HCT116 (cell line): ENCODE data around the gene TMEM143. TPM values are rescaled to one million over a fixed set of nuclear protein-coding genes. Genes with fewer than 3 reads are reported as not detected.

Experiments
- ATAC-seq: fragments of 200-7000 bp; cut with Tn5 transposase; 2 replicates; pipeline ENCODE4 v1.9.1; 2020; ENCODE audit warnings: mild to moderate bottlenecking, moderate library complexity
- BruUV-seq: library from RNA; stranded (reverse); fragments of 400-500 nt; replicated peaks from 2 replicates; lab custom pipeline; 2021; lab: Mats Ljungman, UMichigan
- CTCF ChIA-PET: fragments of 300-600 bp; sonication (Branson Sonifier 250); formaldehyde crosslinking; loops from one replicate; lab custom pipeline; 2021; ENCODE audit warnings: antibody characterized with exemption; lab: Charles Lee
- POLR2A ChIA-PET: fragments of 300-600, 350-600 bp; sonication (Branson Sonifier 250); formaldehyde crosslinking; loops from one replicate; lab custom pipeline; 2021; ENCODE audit warnings: antibody characterized with exemption; lab: Charles Lee
- RAD21 ChIA-PET, 2 experiments: fragments of 300-600 bp; sonication (Branson Sonifier 250); formaldehyde crosslinking; loops; one replicate each; lab custom pipeline; 2023; ENCODE audit warnings: low total read pairs in 2 of 2; ENCODE audit not compliant: uncharacterized antibody in 2 of 2, unreplicated experiment in 2 of 2, low non-redundant PET in 1 of 2; lab: Charles Lee
- DNase-seq: peaks from one replicate; pipeline ENCODE4 v3.0.0-alpha.2; 2010; ENCODE audit warnings: low read depth, low spot score
- H2AFZ ChIP-seq: fragments of 200-600 bp; shearing (Covaris generic), sonication (generic); 2 replicates; pipeline ENCODE4 v1.6.1; 2017; ENCODE audit warnings: low read depth, mixed run types, mixed read lengths, antibody characterized with exemption, low read length; ENCODE audit not compliant: poor library complexity, severe bottlenecking
- H3K27ac ChIP-seq: 2 replicates; pipeline ENCODE4 v1.5.1; 2012; ENCODE audit warnings: low read depth, low read length
- H3K27me3 ChIP-seq: fragments of 200-600 bp; sonication (generic); 2 replicates; pipeline ENCODE4 v1.6.1; 2016; ENCODE audit warnings: mixed run types, low read length, mixed read lengths; ENCODE audit not compliant: insufficient read depth
- H3K36me3 ChIP-seq, 2 experiments: fragments of 200-500 bp in 1 of 2; fragments of 200-600 bp in 1 of 2; sonication (Bioruptor generic) in 1 of 2; sonication (generic) in 1 of 2; 2 replicates each; pipeline versions ENCODE4 v1.5.1 to v1.6.1; 2014 to 2016; ENCODE audit warnings: low read length in 2 of 2, inconsistent platforms in 1 of 2, mixed read lengths in 1 of 2, mixed run types in 1 of 2; ENCODE audit not compliant: insufficient read depth in 2 of 2, control insufficient read depth in 1 of 2
- H3K4me1 ChIP-seq, 2 experiments: fragments of 200-600 bp in 1 of 2; sonication (generic) in 1 of 2; 2 replicates each; pipeline versions ENCODE4 v1.5.1 to v1.6.1; 2012 to 2017; ENCODE audit warnings: low read length in 2 of 2, inconsistent platforms in 1 of 2, mild to moderate bottlenecking in 1 of 2, mixed read lengths in 1 of 2, mixed run types in 1 of 2, moderate library complexity in 1 of 2; ENCODE audit not compliant: insufficient read depth in 2 of 2, control insufficient read depth in 1 of 2
- H3K4me2 ChIP-seq: fragments of 200-600 bp; sonication (generic); 2 replicates; pipeline ENCODE4 v1.6.1; 2017; ENCODE audit warnings: mixed run types, low read length, mixed read lengths
- H3K4me3 ChIP-seq, 2 experiments: fragments of 200-600 bp in 1 of 2; sonication (generic) in 1 of 2; replicated peaks in 1 of 2; 2 replicates each; pipeline ENCODE4 v1.5.1; 2011 to 2016; ENCODE audit warnings: low read length in 2 of 2, control low read depth in 1 of 2, low read depth in 1 of 2, mild to moderate bottlenecking in 1 of 2, mixed read lengths in 1 of 2, mixed run types in 1 of 2
- H3K79me2 ChIP-seq: fragments of 200-600 bp; sonication (generic); 2 replicates; pipeline ENCODE4 v1.6.1; 2017; ENCODE audit warnings: mild to moderate bottlenecking, mixed run types, low read length, moderate library complexity, mixed read lengths; ENCODE audit not compliant: insufficient read depth
- H3K9ac ChIP-seq: fragments of 200-600 bp; sonication (generic); 2 replicates; pipeline ENCODE4 v1.6.1; 2016; ENCODE audit warnings: low read length, mixed read lengths
- H3K9me2 ChIP-seq: fragments of 200-600 bp; sonication (generic), shearing (Covaris generic); 2 replicates; pipeline ENCODE4 v1.6.1; 2017; ENCODE audit warnings: mixed run types, mild to moderate bottlenecking, moderate library complexity; ENCODE audit not compliant: insufficient read depth
- H3K9me3 ChIP-seq, 2 experiments: fragments of 200-500 bp in 1 of 2; fragments of 200-600 bp in 1 of 2; sonication (Bioruptor generic) in 1 of 2; sonication (generic) in 1 of 2; 2 replicates each; pipeline ENCODE4 v1.6.1; 2014 to 2017; ENCODE audit warnings: low read length in 2 of 2, mixed read lengths in 2 of 2, inconsistent platforms in 1 of 2, low read depth in 1 of 2, mild to moderate bottlenecking in 1 of 2, mixed run types in 1 of 2, moderate library complexity in 1 of 2; ENCODE audit not compliant: control insufficient read depth in 1 of 2, insufficient read depth in 1 of 2
- H4K20me1 ChIP-seq: fragments of 200-600 bp; sonication (generic), shearing (Covaris generic); 2 replicates; pipeline ENCODE4 v1.6.1; 2017; ENCODE audit warnings: mixed run types, mild to moderate bottlenecking, moderate library complexity; ENCODE audit not compliant: insufficient read depth
- ATF3 ChIP-seq: IDR thresholded peaks from 2 replicates; pipeline ENCODE4 v1.6.1; 2012
- CBX3 ChIP-seq: IDR thresholded peaks from 2 replicates; pipeline ENCODE4 v1.6.1; 2012; ENCODE audit warnings: low read depth
- CTCF ChIP-seq, 3 experiments: fragments of 200-600 bp in 1 of 3; sonication (generic) in 1 of 3; IDR thresholded peaks in 2 of 3; conservative IDR thresholded peaks in 1 of 3; 2 replicates each; pipeline ENCODE4 v1.5.1; 2012 to 2017; ENCODE audit warnings: low read depth in 2 of 3, low read length in 2 of 3, antibody characterized with exemption in 1 of 3, borderline replicate concordance in 1 of 3, control low read depth in 1 of 3, mild to moderate bottlenecking in 1 of 3, mixed read lengths in 1 of 3, mixed run types in 1 of 3, moderate library complexity in 1 of 3; ENCODE audit not compliant: insufficient read depth in 1 of 3
- EGR1 ChIP-seq: IDR thresholded peaks from 2 replicates; pipeline ENCODE4 v1.6.1; 2012; ENCODE audit warnings: low read depth
- ELF1 ChIP-seq: IDR thresholded peaks from 2 replicates; pipeline ENCODE4 v1.6.1; 2012; ENCODE audit warnings: low read depth, borderline replicate concordance
- EZH2 ChIP-seq: fragments of 200-600 bp; sonication (generic); IDR thresholded peaks from 2 replicates; pipeline ENCODE4 v1.6.1; 2017; ENCODE audit warnings: antibody characterized with exemption, mixed run types
- FOSL1 ChIP-seq: IDR thresholded peaks from 2 replicates; pipeline ENCODE4 v1.6.1; 2012; ENCODE audit warnings: low read depth
- REST ChIP-seq: IDR thresholded peaks from 2 replicates; pipeline ENCODE4 v1.6.1; 2012; ENCODE audit warnings: low read depth
- SRF ChIP-seq: IDR thresholded peaks from 2 replicates; pipeline ENCODE4 v1.6.1; 2012; ENCODE audit warnings: low read depth
- TCF7L2 ChIP-seq: IDR thresholded peaks from 2 replicates; pipeline ENCODE4 v1.7.0; 2011; ENCODE audit warnings: borderline replicate concordance, inconsistent platforms; ENCODE audit not compliant: insufficient read depth, insufficient read length; ENCODE audit errors: extremely low read depth
- YY1 ChIP-seq: IDR thresholded peaks from 2 replicates; pipeline ENCODE4 v1.6.1; 2011; ENCODE audit warnings: low read length, low read depth, moderate library complexity, mild to moderate bottlenecking; ENCODE audit not compliant: insufficient replicate concordance; ENCODE audit errors: extremely low read depth
- intact Hi-C: fragments of 100-400 bp; cut with micrococcal nuclease; formaldehyde crosslinking; loops from 2 replicates; pipeline ENCODE4 v1.10.0; 2022
- total RNA-seq: library from RNA; stranded (reverse); gene quantifications from one replicate; pipeline ENCODE4 v1.2.1, GENCODE V29; 2021; ENCODE audit not compliant: unreplicated experiment

The TMEM143 gene
- total RNA-seq, 1 experiment from 2014 or later: 13.2 TPM

GRCh38 chr19:48342841-48343540, 20.7 kb downstream of the TMEM143 start:
- Histone ChIP-seq H3K27ac (no peak overlapping the region), H3K4me3 (no peak overlapping the region), H3K4me1 (peaks cover 10 to 27% of the 10 kb centered on the region in 2 experiments), H2AFZ (no peak overlapping the region), H3K9ac (no peak overlapping the region), H3K27me3 (no peaks in the 10 kb centered on the region), H3K9me2 (no peaks in the 10 kb centered on the region), H3K4me2 (no peak overlapping the region), H4K20me1 (no peaks in the 10 kb centered on the region), H3K9me3 (no peaks in the 10 kb centered on the region), H3K79me2 (no peaks in the 10 kb centered on the region), H3K36me3 (no peaks in the 10 kb centered on the region)
- ChIA-PET RAD21 (no interaction called here), CTCF (no interaction called here), POLR2A (interaction anchor here (0.6 kb wide), 1 partner anchor 60 kb away, joined by 3 read pairs; no protein-coding TSS in a partner anchor)
- DNase-seq (no peak), ATAC-seq (no peak)
- no TSS peak for BruUV-seq
- intact Hi-C loops: no loop called here
- no peak for TF ChIP-seq YY1
- no peak for TF ChIP-seq CBX3
- no peak for TF ChIP-seq ATF3
- no peak for TF ChIP-seq EZH2
- TF ChIP-seq EGR1: no peak
- TF ChIP-seq SRF: no peak
- TF ChIP-seq FOSL1: no peak
- TF ChIP-seq CTCF (IDR thresholded peaks at IDR 0.05 in 2 of 3, conservative IDR thresholded peaks at IDR 0.05 in 1 of 3; ENCODE audit: borderline replicate concordance in 1 of 3, insufficient read depth in 1 of 3, low read depth in 2 of 3, low read length in 2 of 3): no peak
- no peak for TF ChIP-seq REST
- TF ChIP-seq ELF1: no peak
- TF ChIP-seq TCF7L2: no peak
